ENCODE data around the gene LRRC17. TPM values are rescaled to one million over a fixed set of nuclear protein-coding genes. Genes with fewer than 3 reads are reported as not detected.

The LRRC17 gene
- total and polyA plus RNA-seq, 8 donors: 2.2 to 27.9 (median 2.7) TPM; not detected in 3

DNA sequence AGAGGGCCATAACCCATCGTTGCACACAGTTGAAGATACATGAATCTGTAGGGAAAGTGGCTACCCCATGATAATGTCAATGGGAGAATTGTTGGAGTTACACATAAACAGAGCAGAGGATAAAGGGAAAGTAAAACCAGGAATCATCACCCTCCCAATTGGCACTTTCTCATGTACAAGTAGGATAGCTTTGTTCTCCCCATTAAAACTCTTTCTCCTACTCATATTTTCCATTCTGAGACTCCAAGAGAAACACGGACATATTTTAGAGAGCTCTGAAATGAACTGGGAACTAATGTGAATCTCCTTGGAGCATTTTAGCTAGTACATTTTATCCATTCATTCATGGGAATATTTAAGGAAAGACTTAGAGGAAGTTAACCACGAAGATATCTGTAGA lies 17.2 kb upstream of the LRRC17 start:
- DNase-seq: no peak
- WGBS, 5 donors: 43 to 65% (median 52%) methylated on average over 3 of the region's 3 CpGs
- peak overlapping the region in 2 of 5 donors; percentile 15 to 31 for H3K27ac ChIP-seq
- intact Hi-C loops (cut with DNase I; ENCODE audit: low total_unique reads): no loop called here
- TF ChIP-seq, protein P1, sequence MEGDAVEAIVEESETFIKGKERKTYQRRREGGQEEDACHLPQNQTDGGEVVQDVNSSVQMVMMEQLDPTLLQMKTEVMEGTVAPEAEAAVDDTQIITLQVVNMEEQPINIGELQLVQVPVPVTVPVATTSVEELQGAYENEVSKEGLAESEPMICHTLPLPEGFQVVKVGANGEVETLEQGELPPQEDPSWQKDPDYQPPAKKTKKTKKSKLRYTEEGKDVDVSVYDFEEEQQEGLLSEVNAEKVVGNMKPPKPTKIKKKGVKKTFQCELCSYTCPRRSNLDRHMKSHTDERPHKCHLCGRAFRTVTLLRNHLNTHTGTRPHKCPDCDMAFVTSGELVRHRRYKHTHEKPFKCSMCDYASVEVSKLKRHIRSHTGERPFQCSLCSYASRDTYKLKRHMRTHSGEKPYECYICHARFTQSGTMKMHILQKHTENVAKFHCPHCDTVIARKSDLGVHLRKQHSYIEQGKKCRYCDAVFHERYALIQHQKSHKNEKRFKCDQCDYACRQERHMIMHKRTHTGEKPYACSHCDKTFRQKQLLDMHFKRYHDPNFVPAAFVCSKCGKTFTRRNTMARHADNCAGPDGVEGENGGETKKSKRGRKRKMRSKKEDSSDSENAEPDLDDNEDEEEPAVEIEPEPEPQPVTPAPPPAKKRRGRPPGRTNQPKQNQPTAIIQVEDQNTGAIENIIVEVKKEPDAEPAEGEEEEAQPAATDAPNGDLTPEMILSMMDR (IDR thresholded peaks at IDR 0.05): no peak
- TF ChIP-seq POLR2A (IDR thresholded peaks at IDR 0.05) (no peak), EP300 (IDR thresholded peaks at IDR 0.05) (no peak), POLR2AphosphoS5 (IDR thresholded peaks at IDR 0.05) (no peak)
- peaks cover 6 to 51% (median 30%) of the 10 kb centered on the region in 4 donors for H3K4me1 ChIP-seq
- no peaks in the 10 kb centered on the region for H3K36me3 ChIP-seq
- no peaks in the 10 kb centered on the region for H3K9me3 ChIP-seq
- H3K4me3 ChIP-seq: no peak overlapping the region
- no peaks in the 10 kb centered on the region for H3K27me3 ChIP-seq

DNA sequence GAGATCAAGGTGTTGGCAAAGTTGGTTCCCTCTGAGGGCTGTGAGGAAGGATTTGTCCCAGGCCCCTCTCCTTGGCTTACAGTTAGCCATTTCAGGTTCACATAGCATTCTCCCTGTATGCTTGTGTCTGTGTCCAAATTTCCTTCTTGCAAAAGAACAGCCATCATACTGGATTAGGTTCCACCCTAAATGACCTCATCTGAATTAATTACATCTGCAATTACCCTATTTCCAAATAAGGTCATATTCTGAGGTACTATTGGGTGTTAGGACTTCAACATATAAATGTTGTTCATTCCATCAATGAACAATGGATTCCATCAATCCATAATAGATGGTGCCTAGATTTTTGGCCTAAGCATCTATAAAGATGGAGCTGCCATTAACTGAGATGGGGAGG lies 16.2 kb upstream of the LRRC17 start:
- no peaks in the 10 kb centered on the region for H3K36me3 ChIP-seq
- DNase-seq: no peak
- H3K27me3 ChIP-seq: no peaks in the 10 kb centered on the region
- peaks cover 4 to 42% (median 22%) of the 10 kb centered on the region in 4 donors for H3K4me1 ChIP-seq
- TF ChIP-seq, protein P1 (IDR thresholded peaks at IDR 0.05): no peak
- no peak for TF ChIP-seq EP300 (IDR thresholded peaks at IDR 0.05)
- no peak for TF ChIP-seq POLR2A (IDR thresholded peaks at IDR 0.05)
- TF ChIP-seq POLR2AphosphoS5 (IDR thresholded peaks at IDR 0.05): no peak
- no peaks in the 10 kb centered on the region for H3K9me3 ChIP-seq
- intact Hi-C loops (cut with DNase I; ENCODE audit: low total_unique reads): no loop called here
- no peak overlapping the region for H3K4me3 ChIP-seq
- H3K27ac ChIP-seq: peak overlapping the region in 2 of 5 donors; percentile 15 to 31

DNA sequence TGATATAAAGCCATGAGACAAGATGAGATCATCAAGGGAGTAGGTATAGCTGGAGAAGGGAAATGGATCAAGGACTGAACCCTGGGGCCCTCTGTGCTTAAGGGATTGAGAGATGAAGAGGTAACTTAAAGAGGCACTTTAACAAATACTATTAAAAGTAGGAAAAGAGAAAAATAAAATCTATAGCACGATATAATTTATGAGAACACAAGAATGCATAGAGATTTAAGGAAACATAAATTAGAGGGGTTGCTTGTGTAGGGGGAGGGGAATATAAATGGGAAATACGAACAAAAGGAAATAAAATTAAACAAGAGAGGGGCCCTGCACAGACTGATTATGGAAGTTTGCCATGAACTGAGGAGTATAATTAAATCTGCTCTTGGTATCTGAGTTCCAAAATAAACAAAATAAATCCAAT lies 15.6 kb upstream of the LRRC17 start:
- intact Hi-C loops (cut with DNase I; ENCODE audit: low total_unique reads): no loop called here
- H3K27ac ChIP-seq: no peak overlapping the region
- H3K27me3 ChIP-seq: no peaks in the 10 kb centered on the region
- no peaks in the 10 kb centered on the region for H3K36me3 ChIP-seq
- H3K4me1 ChIP-seq: peaks cover 0 to 36% (median 18%) of the 10 kb centered on the region in 4 donors
- 23 to 39% (median 32%) methylated on average over 2 of the region's 2 CpGs for WGBS, 5 donors
- H3K9me3 ChIP-seq: no peaks in the 10 kb centered on the region
- TF ChIP-seq POLR2A (IDR thresholded peaks at IDR 0.05) (no peak), POLR2AphosphoS5 (IDR thresholded peaks at IDR 0.05) (no peak), EP300 (IDR thresholded peaks at IDR 0.05) (no peak)
- TF ChIP-seq, protein P1 (IDR thresholded peaks at IDR 0.05): no peak
- peak in 1 of 2 donors; percentile 30 for DNase-seq
- no peak overlapping the region for H3K4me3 ChIP-seq

DNA sequence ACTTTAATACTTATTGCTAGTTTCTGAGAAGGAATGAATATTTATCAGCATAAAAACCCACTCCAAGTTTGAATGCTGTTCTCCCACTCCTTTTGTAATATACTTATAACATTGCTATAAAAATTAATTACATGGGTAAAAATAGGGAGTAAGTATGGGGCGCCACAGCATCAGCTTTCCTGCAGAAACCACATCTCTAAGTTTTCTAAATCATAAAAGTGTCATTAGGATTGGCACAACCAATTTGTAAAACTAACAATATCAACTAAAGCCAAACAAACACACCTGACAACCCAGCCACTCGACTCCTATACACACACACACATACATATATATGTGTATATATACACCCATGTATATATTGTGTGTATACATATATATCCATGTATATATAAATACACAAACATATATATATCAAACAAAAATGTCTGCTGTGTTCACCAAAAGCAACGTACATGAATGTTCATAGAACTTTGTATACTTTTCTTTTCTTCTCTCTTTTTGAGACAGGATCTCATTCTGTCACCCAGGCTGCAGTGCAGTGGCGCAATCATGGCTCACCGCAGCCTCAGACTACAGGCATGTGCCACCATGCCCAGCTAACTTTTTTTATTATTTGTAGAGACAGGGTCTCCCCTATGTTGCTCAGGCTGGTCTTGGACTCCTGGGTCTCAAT lies 14.8 kb upstream of the LRRC17 start:
- WGBS, 5 donors: 76 to 84% (median 78%) methylated on average over 5 of the region's 5 CpGs
- no peak overlapping the region for H3K4me3 ChIP-seq
- no peaks in the 10 kb centered on the region for H3K36me3 ChIP-seq
- no peaks in the 10 kb centered on the region for H3K27me3 ChIP-seq
- TF ChIP-seq POLR2A (IDR thresholded peaks at IDR 0.05) (no peak), EP300 (IDR thresholded peaks at IDR 0.05) (no peak), POLR2AphosphoS5 (IDR thresholded peaks at IDR 0.05) (no peak)
- TF ChIP-seq, protein P1 (IDR thresholded peaks at IDR 0.05): no peak
- no peak for DNase-seq
- intact Hi-C loops (cut with DNase I; ENCODE audit: low total_unique reads): no loop called here
- no peaks in the 10 kb centered on the region for H3K9me3 ChIP-seq
- H3K4me1 ChIP-seq: peaks cover 0 to 32% (median 14%) of the 10 kb centered on the region in 4 donors
- no peak overlapping the region for H3K27ac ChIP-seq
